ENCODE measurements around the gene TAGAP.
A peak's percentile ranks its signal among the peaks of the same experiment; 100 is the strongest.
"Not testable (repeated sequence)": the region's sequence is repeated elsewhere in the genome, so short reads cannot be mapped to it uniquely, and the experiment has no call there.

TAGAP gene

GRCh38 chr6:159042003-159042825 lies 2.6 kb downstream of the TAGAP start:
- peak; percentile 34 to 88 for DNase-seq

- DNase-seq, result no peak
These were observed 3.6 kb downstream of the TAGAP start for GRCh38 chr6:159041181-159041580.

GRCh38 chr6:159039885-159040258 lies 4.9 kb downstream of the TAGAP start:
- DNase-seq, result no peak

- DNase-seq, result peak; percentile 65 to 85
These were observed 5.6 kb downstream of the TAGAP start for GRCh38 chr6:159038914-159039884.

GRCh38 chr6:159038318-159038717 lies 6.5 kb downstream of the TAGAP start:
- not testable (repeated sequence) for DNase-seq

- no peak for DNase-seq
These were observed 7.0 kb downstream of the TAGAP start for GRCh38 chr6:159037756-159038290.

- no peak for DNase-seq
These were observed 8.1 kb downstream of the TAGAP start for GRCh38 chr6:159036673-159037072.

GRCh38 chr6:159035891-159036290 lies 8.9 kb downstream of the TAGAP start:
- DNase-seq, result no peak

- no peak for DNase-seq
These were observed 11.4 kb downstream of the TAGAP start for GRCh38 chr6:159033160-159034049.

- no peak for DNase-seq
These were observed 12.9 kb downstream of the TAGAP start for GRCh38 chr6:159031846-159032245.

GRCh38 chr6:159030168-159030567 lies 14.6 kb downstream of the TAGAP start:
- DNase-seq, result no peak

- DNase-seq, result not testable (repeated sequence)
These were observed 19.6 kb downstream of the TAGAP start for GRCh38 chr6:159025224-159025623.

- no peak for DNase-seq
These were observed 20.9 kb downstream of the TAGAP start for GRCh38 chr6:159023893-159024292.

GRCh38 chr6:159020011-159020410 lies 24.8 kb downstream of the TAGAP start:
- no peak for DNase-seq

GRCh38 chr6:159017757-159018559 lies 26.8 kb downstream of the TAGAP start:
- DNase-seq, result no peak

- no peak for DNase-seq
These were observed 30.4 kb downstream of the TAGAP start for GRCh38 chr6:159014406-159014805.

GRCh38 chr6:159013229-159013628 lies 31.6 kb downstream of the TAGAP start:
- no peak for DNase-seq

GRCh38 chr6:159012201-159012600 lies 32.6 kb downstream of the TAGAP start:
- no peak for DNase-seq

- DNase-seq, result not testable (repeated sequence)
These were observed 34.7 kb downstream of the TAGAP start for GRCh38 chr6:159010037-159010612.

GRCh38 chr6:159008656-159009288 lies 36.0 kb downstream of the TAGAP start:
- peak in 1 of 2 donors; percentile 43 for DNase-seq

GRCh38 chr6:159007510-159007909 lies 37.3 kb downstream of the TAGAP start:
- DNase-seq, result no peak
